B cell (primary cell): ENCODE measurements around the gene SERPINB1. TPM values are rescaled to one million over a fixed set of nuclear protein-coding genes. Genes with fewer than 3 reads are reported as not detected.

Experiments
- ATAC-seq: fragments of 200-7000 bp; cut with Tn5 transposase; one replicate; pipeline ENCODE4 v1.10.0; 2021; ENCODE audit warnings: low read depth, mild to moderate bottlenecking, moderate number of reproducible peaks, moderate library complexity
- CTCF ChIA-PET: fragments of 350-600 bp; sonication (Branson Sonifier 250); formaldehyde crosslinking; loops from one replicate; lab custom pipeline; 2021; ENCODE audit warnings: antibody characterized with exemption, inconsistent platforms; lab: Charles Lee
- POLR2A ChIA-PET: fragments of 350-600 bp; sonication (Branson Sonifier 250); formaldehyde crosslinking; loops from one replicate; lab custom pipeline; 2021; ENCODE audit warnings: antibody characterized with exemption; lab: Charles Lee
- DNase-seq: peaks from one replicate; pipeline ENCODE4 v3.0.0; 2013
- H2AFZ ChIP-seq: 2 replicates; pipeline ENCODE4 v1.6.1; 2012; ENCODE audit warnings: mild to moderate bottlenecking, low read depth, low read length; ENCODE audit not compliant: insufficient read depth, poor library complexity, severe bottlenecking
- H3K27ac ChIP-seq, 2 donors: 1 replicate in 1 of 2; 2 replicates in 1 of 2; pipeline ENCODE4 v1.5.1; 2012 to 2013; ENCODE audit warnings: low read length in 2 of 2, mild to moderate bottlenecking in 2 of 2, moderate library complexity in 1 of 2
- H3K27me3 ChIP-seq, 4 experiments: fragments of 200-600 bp in 1 of 4; sonication (generic) in 1 of 4; replicated peaks in 1 of 4; 1 replicate in 2 of 4; 2 replicates in 2 of 4; pipeline versions ENCODE4 v1.6.1 to v1.7.0; 2013 to 2016; ENCODE audit warnings: low read length in 3 of 4, mild to moderate bottlenecking in 2 of 4, mixed read lengths in 1 of 4, moderate library complexity in 1 of 4; ENCODE audit not compliant: insufficient read depth in 4 of 4, control insufficient read depth in 3 of 4; ENCODE audit errors: control extremely low read depth in 1 of 4
- H3K36me3 ChIP-seq, 2 experiments: replicated peaks in 1 of 2; 1 replicate in 1 of 2; 2 replicates in 1 of 2; pipeline versions ENCODE4 v1.6.1 to v1.7.1; 2013; ENCODE audit warnings: low read length in 1 of 2; ENCODE audit not compliant: insufficient read depth in 2 of 2, control insufficient read depth in 1 of 2; ENCODE audit errors: control extremely low read depth in 1 of 2, extremely low read depth in 1 of 2
- H3K4me1 ChIP-seq, 2 donors: fragments of 200-600 bp in 1 of 2; sonication (generic) in 1 of 2; 1 replicate in 1 of 2; 2 replicates in 1 of 2; pipeline versions ENCODE4 v1.5.1 to v1.6.1; 2013 to 2017; ENCODE audit warnings: low read length in 2 of 2; ENCODE audit not compliant: control insufficient read depth in 2 of 2, insufficient read depth in 2 of 2
- H3K4me2 ChIP-seq: replicated peaks from 2 replicates; pipeline ENCODE3; 2012; ENCODE audit warnings: mild to moderate bottlenecking, low read depth, low read length; ENCODE audit not compliant: poor library complexity, severe bottlenecking
- H3K4me3 ChIP-seq, 5 experiments: fragments of 200-600 bp in 1 of 5; sonication (generic) in 1 of 5; 1 replicate in 3 of 5; 2 replicates in 2 of 5; pipeline versions ENCODE4 v1.5.1 to v1.7.0; 2011 to 2016; ENCODE audit warnings: low read length in 4 of 5, mild to moderate bottlenecking in 4 of 5, low read depth in 2 of 5, control low read depth in 1 of 5, moderate library complexity in 1 of 5; ENCODE audit not compliant: insufficient read depth in 1 of 5; ENCODE audit errors: control extremely low read depth in 1 of 5, extremely low read depth in 1 of 5
- H3K79me2 ChIP-seq: fragments of 200-600 bp; sonication (generic); one replicate; pipeline ENCODE4 v1.6.0; 2016; ENCODE audit warnings: low read length; ENCODE audit not compliant: control insufficient read depth, insufficient read depth
- H3K9ac ChIP-seq: fragments of 200-600 bp; sonication (generic); 2 replicates; pipeline ENCODE4 v1.6.1; 2017; ENCODE audit warnings: mild to moderate bottlenecking, low read length, moderate library complexity
- H3K9me3 ChIP-seq, 3 donors: one replicate each; pipeline versions ENCODE4 v1.6.1 to v1.7.1; 2013; ENCODE audit warnings: low read length in 2 of 3; ENCODE audit not compliant: control insufficient read depth in 2 of 3, insufficient read depth in 1 of 3; ENCODE audit errors: control extremely low read depth in 1 of 3
- H4K20me1 ChIP-seq: 2 replicates; pipeline ENCODE4 v1.6.0; 2012; ENCODE audit warnings: mild to moderate bottlenecking, low read length; ENCODE audit not compliant: insufficient read depth, control insufficient read depth, poor library complexity, severe bottlenecking
- H3K27ac Mint-ChIP-seq: one replicate; pipeline ENCODE4 v1.8.0; 2021; ENCODE audit warnings: mixed read lengths
- H3K27me3 Mint-ChIP-seq: one replicate; pipeline ENCODE4 v1.8.0; 2021; ENCODE audit warnings: mixed read lengths
- H3K4me1 Mint-ChIP-seq: one replicate; pipeline ENCODE4 v1.8.0; 2021; ENCODE audit warnings: mixed read lengths
- H3K4me3 Mint-ChIP-seq: one replicate; pipeline ENCODE4 v1.8.0; 2021; ENCODE audit warnings: mixed read lengths
- H3K9me3 Mint-ChIP-seq: one replicate; pipeline ENCODE4 v1.8.0; 2022; ENCODE audit warnings: mixed read lengths; ENCODE audit not compliant: insufficient read depth
- EZH2 ChIP-seq: IDR thresholded peaks from 2 replicates; pipeline ENCODE4 v1.6.1; 2012; ENCODE audit warnings: borderline replicate concordance, low read depth, mild to moderate bottlenecking, moderate library complexity, low read length; ENCODE audit not compliant: insufficient read depth, poor library complexity, severe bottlenecking
- WGBS: methylation state at CpG from one replicate; pipeline ENCODE4 v1.1.5; 2013; ENCODE audit warnings: missing lambda C conversion rate; ENCODE audit not compliant: insufficient coverage; 5-methylcytosine and 5-hydroxymethylcytosine counted together
- intact Hi-C: fragments of 100-400 bp; cut with micrococcal nuclease; formaldehyde crosslinking; loops from one replicate; pipeline ENCODE4 v1.10.0; 2022
- polyA plus RNA-seq: library from polyadenylated mRNA; depleted of rRNA; stranded (reverse); fragments of >200 nt; gene quantifications from 2 replicates; pipeline ENCODE4 v1.2.3, GENCODE V29; 2012
- total RNA-seq, 2 donors: library from RNA; stranded (reverse); fragments of 120-200 nt in 1 of 2; gene quantifications; 1 replicate in 1 of 2; 2 replicates in 1 of 2; pipeline versions ENCODE4 v1.2.3 to v1.2.4, GENCODE V29; 2013 to 2022
- TF ChIP-seq, protein P1 (sequence below): fragments of 200-600 bp; IDR thresholded peaks from one replicate; pipeline ENCODE4 v1.8.0; 2022; ENCODE audit warnings: antibody characterized with exemption, mild to moderate bottlenecking

SERPINB1 gene
- total and polyA plus RNA-seq, 2 donors (not counting 1 experiment from before 2014, with no cell fraction given): 23.2 to 52.5 TPM

DNA sequence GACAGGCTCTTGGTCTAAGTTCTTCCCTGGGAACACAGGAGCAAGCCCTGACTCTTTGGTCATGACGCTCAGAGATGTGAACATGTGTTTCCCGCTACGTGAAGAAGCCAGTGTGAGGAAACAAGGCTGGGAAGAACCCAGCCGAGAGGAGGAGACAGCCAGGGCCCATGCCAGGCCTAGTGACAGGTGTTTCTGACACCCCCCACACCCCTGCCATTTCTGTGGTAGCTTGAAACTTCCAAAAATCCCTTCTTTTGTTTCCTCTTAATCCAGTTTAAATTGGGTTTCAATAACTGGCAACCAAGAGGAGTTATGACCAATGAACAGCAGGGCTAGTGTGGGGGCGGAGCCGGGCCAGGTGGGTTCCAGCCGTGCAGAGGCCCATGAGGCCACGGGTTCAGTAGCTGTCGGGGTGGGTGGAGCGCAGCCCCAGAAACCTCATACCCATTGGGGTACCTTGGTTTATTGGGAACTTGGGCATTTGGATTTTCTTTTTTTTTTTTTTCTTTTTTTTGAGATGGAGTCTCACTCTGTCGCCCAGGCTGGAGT, 43.0 kb downstream of the SERPINB1 start:
- H4K20me1 ChIP-seq: no peaks in the 10 kb centered on the region
- intact Hi-C loops: no loop called here
- Mint-ChIP-seq H3K27me3 (no peaks in the 10 kb centered on the region), H3K4me1 (peaks cover 14% of the 10 kb centered on the region), H3K4me3 (no peak overlapping the region), H3K27ac (no peak overlapping the region), H3K9me3 (no peaks in the 10 kb centered on the region)
- peaks cover 4 to 13% of the 10 kb centered on the region in 2 donors for H3K4me1 ChIP-seq
- H3K79me2 ChIP-seq: peaks cover 6% of the 10 kb centered on the region
- no peak overlapping the region for H3K4me3 ChIP-seq
- no peak overlapping the region for H3K9ac ChIP-seq
- no peaks in the 10 kb centered on the region for H3K27me3 ChIP-seq
- 87% methylated on average over 7 of the region's 11 CpGs for WGBS
- H2AFZ ChIP-seq: no peak overlapping the region
- ChIA-PET POLR2A (no interaction called here), CTCF (interaction anchor here (0.8 to 1.0 kb wide), 2 partner anchors 113 to 121 kb away, joined by 3 read pairs; no protein-coding TSS in a partner anchor)
- H3K36me3 ChIP-seq: no peaks in the 10 kb centered on the region
- no peak for ATAC-seq
- TF ChIP-seq, protein P1, sequence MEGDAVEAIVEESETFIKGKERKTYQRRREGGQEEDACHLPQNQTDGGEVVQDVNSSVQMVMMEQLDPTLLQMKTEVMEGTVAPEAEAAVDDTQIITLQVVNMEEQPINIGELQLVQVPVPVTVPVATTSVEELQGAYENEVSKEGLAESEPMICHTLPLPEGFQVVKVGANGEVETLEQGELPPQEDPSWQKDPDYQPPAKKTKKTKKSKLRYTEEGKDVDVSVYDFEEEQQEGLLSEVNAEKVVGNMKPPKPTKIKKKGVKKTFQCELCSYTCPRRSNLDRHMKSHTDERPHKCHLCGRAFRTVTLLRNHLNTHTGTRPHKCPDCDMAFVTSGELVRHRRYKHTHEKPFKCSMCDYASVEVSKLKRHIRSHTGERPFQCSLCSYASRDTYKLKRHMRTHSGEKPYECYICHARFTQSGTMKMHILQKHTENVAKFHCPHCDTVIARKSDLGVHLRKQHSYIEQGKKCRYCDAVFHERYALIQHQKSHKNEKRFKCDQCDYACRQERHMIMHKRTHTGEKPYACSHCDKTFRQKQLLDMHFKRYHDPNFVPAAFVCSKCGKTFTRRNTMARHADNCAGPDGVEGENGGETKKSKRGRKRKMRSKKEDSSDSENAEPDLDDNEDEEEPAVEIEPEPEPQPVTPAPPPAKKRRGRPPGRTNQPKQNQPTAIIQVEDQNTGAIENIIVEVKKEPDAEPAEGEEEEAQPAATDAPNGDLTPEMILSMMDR: no peak
- TF ChIP-seq EZH2: no peak
- no peak overlapping the region for H3K27ac ChIP-seq
- no peak overlapping the region for H3K4me2 ChIP-seq
- no peak for DNase-seq
- no peaks in the 10 kb centered on the region for H3K9me3 ChIP-seq

- intact Hi-C loops: no loop called here
- ChIA-PET POLR2A (interaction anchor here (0.7 kb wide), 1 partner anchor 225 kb away, joined by 11 read pairs; no protein-coding TSS in a partner anchor), CTCF (interaction anchor here (0.8 to 1.0 kb wide), 3 partner anchors 9 to 122 kb away, joined by 3 read pairs; no protein-coding TSS in a partner anchor)
- Histone ChIP-seq H2AFZ (no peak overlapping the region), H3K36me3 (no peaks in the 10 kb centered on the region), H3K9me3 (no peaks in the 10 kb centered on the region), H3K4me3 (no peak overlapping the region), H3K27ac (no peak overlapping the region), H3K79me2 (peaks cover 7% of the 10 kb centered on the region), H4K20me1 (no peaks in the 10 kb centered on the region), H3K27me3 (no peaks in the 10 kb centered on the region), H3K4me2 (no peak overlapping the region), H3K4me1 (peaks cover 15 to 23% of the 10 kb centered on the region in 2 donors), H3K9ac (no peak overlapping the region)
- no peak for TF ChIP-seq EZH2
- Mint-ChIP-seq H3K4me1 (peaks cover 25% of the 10 kb centered on the region), H3K27ac (no peak overlapping the region), H3K27me3 (no peaks in the 10 kb centered on the region), H3K4me3 (no peak overlapping the region), H3K9me3 (no peaks in the 10 kb centered on the region)
- 0% methylated on average over 1 of the region's 3 CpGs for WGBS
- no peak for ATAC-seq
- DNase-seq: no peak
Observed at GRCh38 chr6:2797564-2798031, 44.1 kb downstream of the SERPINB1 start.
